GM12878 (cell line): ENCODE data around the gene RERE. TPM values are rescaled to one million over a fixed set of nuclear protein-coding genes. Genes with fewer than 3 reads are reported as not detected.

Experiments used
- ATAC-seq: fragments of 200-7000 bp; cut with Tn5 transposase; 3 replicates; pipeline ENCODE4 v1.9.1; 2020; ENCODE audit warnings: mild to moderate bottlenecking, moderate library complexity
- BruUV-seq: library from RNA; stranded (reverse); fragments of 400-500 nt; replicated peaks from 2 replicates; lab custom pipeline; 2021; lab: Mats Ljungman, UMichigan
- CTCF ChIA-PET: fragments of 300-600 bp; sonication (Branson Sonifier 250); formaldehyde crosslinking; extraction: SDS; loops from one replicate; lab custom pipeline; 2021; ENCODE audit warnings: inconsistent platforms; lab: Yijun Ruan, JAX
- POLR2A ChIA-PET: fragments of 350-600 bp; formaldehyde crosslinking; extraction: SDS; loops from one replicate; lab custom pipeline; 2021; ENCODE audit warnings: inconsistent platforms; lab: Charles Lee
- RAD21 ChIA-PET: fragments of 300-600 bp; sonication (Branson Sonifier 250); formaldehyde crosslinking; loops from one replicate; lab custom pipeline; 2023; ENCODE audit warnings: antibody characterized with exemption; ENCODE audit not compliant: unreplicated experiment; lab: Charles Lee
- SMC1A ChIA-PET: fragments of 300-600 bp; sonication (Branson Sonifier 250); formaldehyde crosslinking; loops from one replicate; lab custom pipeline; 2023; ENCODE audit not compliant: unreplicated experiment, uncharacterized antibody; lab: Charles Lee
- DNase-seq: peaks from one replicate; pipeline ENCODE4 v3.0.0-alpha.2; 2011; ENCODE audit warnings: low read depth, low spot score
- FAIRE-seq: peaks from 3 replicates; lab custom pipeline; 2011; peaks lifted over from hg19 to GRCh38; lab: Jason Lieb, UNC
- H2AFZ ChIP-seq: 2 replicates; pipeline ENCODE4 v1.6.0; 2011; ENCODE audit warnings: low read depth, low read length, control low read depth; ENCODE audit not compliant: control insufficient read depth
- H3K27ac ChIP-seq: 2 replicates; pipeline ENCODE4 v1.5.1; 2011; ENCODE audit warnings: control low read depth; ENCODE audit not compliant: control insufficient read depth, insufficient read depth
- H3K27me3 ChIP-seq, 2 experiments: replicated peaks in 1 of 2; 2 replicates each; pipeline versions ENCODE4 v1.6.0 to v1.6.1; 2011; ENCODE audit warnings: low read length in 1 of 2; ENCODE audit not compliant: control insufficient read depth in 2 of 2, insufficient read depth in 2 of 2
- H3K36me3 ChIP-seq, 2 experiments: 2 replicates each; pipeline ENCODE4 v1.5.1; 2011; ENCODE audit warnings: low read length in 1 of 2; ENCODE audit not compliant: control insufficient read depth in 2 of 2, insufficient read depth in 2 of 2
- H3K4me1 ChIP-seq: 2 replicates; pipeline ENCODE4 v1.6.1; 2011; ENCODE audit warnings: mild to moderate bottlenecking, low read length, moderate library complexity, mixed read lengths; ENCODE audit not compliant: control insufficient read depth, insufficient read depth
- H3K4me2 ChIP-seq: 2 replicates; pipeline ENCODE4 v1.6.0; 2011; ENCODE audit warnings: control low read depth; ENCODE audit not compliant: control insufficient read depth, insufficient read depth
- H3K4me3 ChIP-seq: fragments of 200-600 bp; sonication (generic); 2 replicates; pipeline ENCODE4 v1.5.1; 2016
- H3K79me2 ChIP-seq: 2 replicates; pipeline ENCODE4 v1.6.0; 2011; ENCODE audit warnings: low read length; ENCODE audit not compliant: control insufficient read depth, insufficient read depth
- H3K9ac ChIP-seq: 2 replicates; pipeline ENCODE4 v1.8.0; 2011; ENCODE audit warnings: low read length, control low read depth, mixed read lengths; ENCODE audit not compliant: control insufficient read depth, insufficient read depth
- H3K9me3 ChIP-seq: replicated peaks from 3 replicates; pipeline ENCODE4 v1.5.1; 2011; ENCODE audit warnings: mild to moderate bottlenecking, low read length; ENCODE audit not compliant: control insufficient read depth, insufficient read depth
- H4K20me1 ChIP-seq: 2 replicates; pipeline ENCODE4 v1.6.0; 2011; ENCODE audit not compliant: control insufficient read depth, insufficient read depth
- FOXM1 ChIP-seq: IDR thresholded peaks from 2 replicates; pipeline ENCODE4 v1.6.1; 2012; ENCODE audit warnings: low read depth, mild to moderate bottlenecking, inconsistent platforms, low read length, moderate library complexity
- IKZF1 ChIP-seq: fragments of 450-650 bp; conservative IDR thresholded peaks from 2 replicates; pipeline ENCODE4 v1.6.1; 2017; ENCODE audit warnings: antibody characterized with exemption, mild to moderate bottlenecking
- KLF5 ChIP-seq: fragments of 450-650 bp; IDR thresholded peaks from 2 replicates; pipeline ENCODE4 v1.6.1; 2014; ENCODE audit warnings: mild to moderate bottlenecking; ENCODE audit not compliant: partially characterized antibody
- MTA3 ChIP-seq: IDR thresholded peaks from 2 replicates; pipeline ENCODE4 v1.6.1; 2012; ENCODE audit warnings: low read length, inconsistent platforms, borderline replicate concordance
- MXI1 ChIP-seq: fragments of 150-350 bp; IDR thresholded peaks from 2 replicates; pipeline ENCODE4 v1.6.1; 2011; ENCODE audit warnings: low read depth, mild to moderate bottlenecking, inconsistent platforms, low read length, improper control_type of control experiment
- MYC ChIP-seq: IDR thresholded peaks from 2 replicates; pipeline ENCODE4 v1.6.1; 2011; ENCODE audit warnings: mild to moderate bottlenecking, low read length, moderate library complexity, inconsistent platforms; ENCODE audit not compliant: insufficient read depth, insufficient replicate concordance, insufficient read length, severe bottlenecking
- NFXL1 ChIP-seq: fragments of 450-650 bp; IDR thresholded peaks from 2 replicates; pipeline ENCODE4 v1.6.1; 2017; ENCODE audit warnings: antibody characterized with exemption, mild to moderate bottlenecking, borderline replicate concordance
- SRF ChIP-seq, 2 experiments: IDR thresholded peaks; 2 replicates each; pipeline ENCODE4 v1.6.1; 2011; ENCODE audit warnings: low read depth in 2 of 2, low read length in 2 of 2, mild to moderate bottlenecking in 1 of 2, moderate library complexity in 1 of 2
- STAT1 ChIP-seq: fragments of 450-650 bp; conservative IDR thresholded peaks from 2 replicates; pipeline ENCODE4 v1.6.1; 2014; ENCODE audit warnings: antibody characterized with exemption, mild to moderate bottlenecking
- ZNF217 ChIP-seq: fragments of 450-650 bp; IDR thresholded peaks from 2 replicates; pipeline ENCODE4 v1.6.1; 2017; ENCODE audit warnings: antibody characterized with exemption, mild to moderate bottlenecking
- WGBS: methylation state at CpG from one replicate; pipeline ENCODE4 v1.1.6; 2016; ENCODE audit warnings: low lambda C conversion rate; ENCODE audit not compliant: insufficient replicate concordance, insufficient coverage; ENCODE audit errors: missing lambda C conversion rate; 5-methylcytosine and 5-hydroxymethylcytosine counted together
- in situ Hi-C: fragments of 300-500 bp; cut with MboI; formaldehyde crosslinking; loops from 9 replicates; pipeline ENCODE4 v1.14.3; 2018; ENCODE audit warnings: mixed read lengths
- intact Hi-C: fragments of 100-400 bp; cut with micrococcal nuclease; formaldehyde crosslinking; loops from one replicate; pipeline ENCODE4 v1.14.2; 2022; ENCODE audit not compliant: unreplicated experiment
- polyA plus RNA-seq, 11 experiments: library from polyadenylated mRNA; depleted of rRNA in 4 of 11; unstranded in 6 of 11; stranded (reverse) in 5 of 11; fragments of >200 nt; fragmentation: Nextera tagmentation in 4 of 11; fragmentation: Illumina TruSeq in 1 of 11; extraction: Ambion mirVana in 4 of 11; extraction: Trizol in 1 of 11; gene quantifications; 1 replicate in 1 of 11; 2 replicates in 10 of 11; pipeline versions ENCODE4 v1.2.1 to v1.2.3, GENCODE V29; 2011 to 2016; ENCODE audit warnings: inconsistent platforms in 2 of 11, missing spikeins in 2 of 11, low read depth in 1 of 11
- total RNA-seq, 4 experiments: library from RNA; depleted of rRNA in 3 of 4; stranded (reverse); fragments of >200 nt in 3 of 4; fragmentation: Illumina TruSeq in 1 of 4; extraction: Trizol in 1 of 4; gene quantifications; 2 replicates each; pipeline versions ENCODE4 v1.2.1 to v1.2.3, GENCODE V29; 2013 to 2021
- TF ChIP-seq, protein P1 (sequence below): IDR thresholded peaks from 2 replicates; pipeline ENCODE4 v1.6.1; 2011; ENCODE audit warnings: borderline replicate concordance, low read depth, mild to moderate bottlenecking, moderate library complexity, mixed read lengths, low read length; ENCODE audit not compliant: insufficient read depth; ENCODE audit errors: extremely low read length
- TF ChIP-seq, protein P2 (sequence below): IDR thresholded peaks from 2 replicates; pipeline ENCODE4 v1.6.1; 2012; ENCODE audit warnings: low read length, inconsistent platforms
- TF ChIP-seq, protein P3 (sequence below): fragments of 150-350 bp; IDR thresholded peaks from 2 replicates; pipeline ENCODE4 v1.6.1; 2016; ENCODE audit warnings: low read depth, low read length

RERE gene
- total and polyA plus RNA-seq, 10 of the 15 experiments (the other 5 are each of a cell fraction or from before 2014, with no cell fraction given) = 5.2 to 60.5 (median 20.2) TPM

DNA sequence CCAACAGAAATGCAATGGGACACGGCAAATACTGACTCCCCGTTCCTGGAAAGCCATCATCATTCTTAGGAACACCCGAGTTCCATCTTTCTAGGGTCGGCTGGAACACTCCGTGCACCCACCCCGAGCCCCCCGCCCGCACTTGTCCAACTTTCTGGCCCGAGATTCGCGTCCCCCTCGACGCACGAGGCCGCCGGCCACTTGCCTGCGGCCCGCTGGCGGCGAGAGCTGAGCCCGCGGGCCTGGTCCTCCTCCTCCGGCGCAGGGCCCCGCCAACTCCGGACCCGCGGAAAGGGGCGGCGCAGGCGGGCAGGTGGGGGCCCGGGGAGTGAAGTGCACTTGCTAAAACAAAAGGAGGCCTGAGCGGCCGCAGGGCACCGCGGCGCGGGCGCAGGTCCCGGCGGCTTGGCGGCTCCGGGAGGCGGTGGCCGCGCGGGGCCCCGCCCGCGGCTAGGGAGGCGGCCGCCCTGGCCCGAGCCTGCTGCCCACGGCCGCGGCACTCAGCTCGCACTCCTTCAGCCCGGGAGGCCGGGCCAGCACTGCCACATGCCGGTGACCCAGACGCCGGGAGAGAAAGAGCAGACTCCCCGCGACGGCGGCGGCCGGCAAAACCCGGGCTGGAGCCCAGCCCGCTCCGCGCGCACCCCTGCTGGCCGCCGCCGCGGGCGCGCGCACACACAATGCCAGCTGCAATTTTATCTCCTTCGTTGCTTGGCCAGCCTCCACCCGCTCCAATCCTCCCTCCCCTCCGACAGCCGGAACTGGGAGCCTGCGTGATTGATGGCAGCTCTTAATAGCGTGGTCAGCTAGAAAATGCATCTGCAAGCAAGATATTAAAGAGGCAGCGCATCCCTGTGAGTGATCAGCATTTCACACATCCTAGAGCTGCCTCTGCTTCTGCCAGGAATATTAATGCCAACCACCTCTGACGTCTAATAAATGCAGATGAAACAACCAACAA, 114.3 kb downstream of the RERE start:
- POLR2A ChIA-PET = interaction anchor here (0.6 to 3.1 kb wide), 9 partner anchors 14 to 142 kb away, joined by 3 to 8 read pairs (median 4); no protein-coding TSS in a partner anchor
- Histone ChIP-seq H2AFZ (peak overlapping the region; percentile 2; the same call in 1 of the 2 replicates), H3K4me3 (peak overlapping the region; percentile 57), H3K4me1 (no peaks in the 10 kb centered on the region; the same call in 1 of the 2 replicates), H3K9me3 (no peaks in the 10 kb centered on the region), H3K27me3 (no peaks in the 10 kb centered on the region), H3K79me2 (peaks cover 48% of the 10 kb centered on the region), H4K20me1 (no peaks in the 10 kb centered on the region), H3K4me2 (peak overlapping the region; percentile 64), H3K36me3 (no peaks in the 10 kb centered on the region), H3K27ac (peak overlapping the region; percentile 54), H3K9ac (peak overlapping the region; percentile 76)
- BruUV-seq = no TSS peak
- in situ Hi-C loops = no loop called here
- DNase-seq (no peak), FAIRE-seq (no peak), ATAC-seq (peak; percentile 75)
- RAD21 ChIA-PET = interaction anchor here (0.8 to 4.0 kb wide), 22 partner anchors 9 to 169 kb away, joined by 3 to 21 read pairs (median 4); no protein-coding TSS in a partner anchor
- SMC1A ChIA-PET = interaction anchor here (0.5 to 10.6 kb wide), 24 partner anchors 10 to 306 kb away, joined by 3 to 154 read pairs (median 4); no protein-coding TSS in a partner anchor
- WGBS = 1% methylated on average over 58 of the region's 88 CpGs
- CTCF ChIA-PET = interaction anchor here (0.5 to 3.6 kb wide), 18 partner anchors 9 to 722 kb away, joined by 3 to 20 read pairs (median 4); no protein-coding TSS in a partner anchor
- intact Hi-C loops = loop anchor here (5.0 kb wide), 1 partner anchor 61 kb away; no protein-coding TSS in a partner anchor
- TF ChIP-seq STAT1 (no peak), MYC (peak; percentile 70), MTA3 (no peak), KLF5 (peak; percentile 58), IKZF1 (peak; percentile 93), NFXL1 (no peak), FOXM1 (no peak), SRF (IDR thresholded peaks at IDR 0.05; ENCODE audit: low read depth in 2 of 2, low read length in 2 of 2) (0 out of 4 replicates have a peak, but pooled peaks of 1 of the 2 experiments have one; percentile 14), ZNF217 (peak; percentile 72), MXI1 (peak; percentile 63)
- TF ChIP-seq, protein P1, sequence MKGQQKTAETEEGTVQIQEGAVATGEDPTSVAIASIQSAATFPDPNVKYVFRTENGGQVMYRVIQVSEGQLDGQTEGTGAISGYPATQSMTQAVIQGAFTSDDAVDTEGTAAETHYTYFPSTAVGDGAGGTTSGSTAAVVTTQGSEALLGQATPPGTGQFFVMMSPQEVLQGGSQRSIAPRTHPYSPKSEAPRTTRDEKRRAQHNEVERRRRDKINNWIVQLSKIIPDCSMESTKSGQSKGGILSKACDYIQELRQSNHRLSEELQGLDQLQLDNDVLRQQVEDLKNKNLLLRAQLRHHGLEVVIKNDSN = no peak
- TF ChIP-seq, protein P2, sequence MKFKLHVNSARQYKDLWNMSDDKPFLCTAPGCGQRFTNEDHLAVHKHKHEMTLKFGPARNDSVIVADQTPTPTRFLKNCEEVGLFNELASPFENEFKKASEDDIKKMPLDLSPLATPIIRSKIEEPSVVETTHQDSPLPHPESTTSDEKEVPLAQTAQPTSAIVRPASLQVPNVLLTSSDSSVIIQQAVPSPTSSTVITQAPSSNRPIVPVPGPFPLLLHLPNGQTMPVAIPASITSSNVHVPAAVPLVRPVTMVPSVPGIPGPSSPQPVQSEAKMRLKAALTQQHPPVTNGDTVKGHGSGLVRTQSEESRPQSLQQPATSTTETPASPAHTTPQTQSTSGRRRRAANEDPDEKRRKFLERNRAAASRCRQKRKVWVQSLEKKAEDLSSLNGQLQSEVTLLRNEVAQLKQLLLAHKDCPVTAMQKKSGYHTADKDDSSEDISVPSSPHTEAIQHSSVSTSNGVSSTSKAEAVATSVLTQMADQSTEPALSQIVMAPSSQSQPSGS = no peak
- TF ChIP-seq, protein P3, sequence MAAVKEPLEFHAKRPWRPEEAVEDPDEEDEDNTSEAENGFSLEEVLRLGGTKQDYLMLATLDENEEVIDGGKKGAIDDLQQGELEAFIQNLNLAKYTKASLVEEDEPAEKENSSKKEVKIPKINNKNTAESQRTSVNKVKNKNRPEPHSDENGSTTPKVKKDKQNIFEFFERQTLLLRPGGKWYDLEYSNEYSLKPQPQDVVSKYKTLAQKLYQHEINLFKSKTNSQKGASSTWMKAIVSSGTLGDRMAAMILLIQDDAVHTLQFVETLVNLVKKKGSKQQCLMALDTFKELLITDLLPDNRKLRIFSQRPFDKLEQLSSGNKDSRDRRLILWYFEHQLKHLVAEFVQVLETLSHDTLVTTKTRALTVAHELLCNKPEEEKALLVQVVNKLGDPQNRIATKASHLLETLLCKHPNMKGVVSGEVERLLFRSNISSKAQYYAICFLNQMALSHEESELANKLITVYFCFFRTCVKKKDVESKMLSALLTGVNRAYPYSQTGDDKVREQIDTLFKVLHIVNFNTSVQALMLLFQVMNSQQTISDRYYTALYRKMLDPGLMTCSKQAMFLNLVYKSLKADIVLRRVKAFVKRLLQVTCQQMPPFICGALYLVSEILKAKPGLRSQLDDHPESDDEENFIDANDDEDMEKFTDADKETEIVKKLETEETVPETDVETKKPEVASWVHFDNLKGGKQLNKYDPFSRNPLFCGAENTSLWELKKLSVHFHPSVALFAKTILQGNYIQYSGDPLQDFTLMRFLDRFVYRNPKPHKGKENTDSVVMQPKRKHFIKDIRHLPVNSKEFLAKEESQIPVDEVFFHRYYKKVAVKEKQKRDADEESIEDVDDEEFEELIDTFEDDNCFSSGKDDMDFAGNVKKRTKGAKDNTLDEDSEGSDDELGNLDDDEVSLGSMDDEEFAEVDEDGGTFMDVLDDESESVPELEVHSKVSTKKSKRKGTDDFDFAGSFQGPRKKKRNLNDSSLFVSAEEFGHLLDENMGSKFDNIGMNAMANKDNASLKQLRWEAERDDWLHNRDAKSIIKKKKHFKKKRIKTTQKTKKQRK = no peak
